GM19025 (cell line): Measurements from ENCODE around the gene RABGEF1.
"Not testable (repeated sequence)": the region's sequence is repeated elsewhere in the genome, so short reads cannot be mapped to it uniquely, and the experiment has no call there.

Experiments
- ATAC-seq: cut with Tn5 transposase; IDR thresholded peaks from one replicate; pipeline ENCODE4 v1.9.1; 2021; ENCODE audit warnings: mild to moderate bottlenecking, low read depth, moderate library complexity; ENCODE audit not compliant: unreplicated experiment

The RABGEF1 gene

GRCh38 chr7:66763633-66764355 lies 23.3 kb downstream of the RABGEF1 start:
- not testable (repeated sequence) for ATAC-seq

GRCh38 chr7:66764905-66765304 lies 24.4 kb downstream of the RABGEF1 start:
- ATAC-seq: not testable (repeated sequence)

GRCh38 chr7:66765322-66766025 lies 24.9 kb downstream of the RABGEF1 start:
- ATAC-seq: not testable (repeated sequence)

GRCh38 chr7:66766041-66766440 lies 25.5 kb downstream of the RABGEF1 start:
- no peak for ATAC-seq

GRCh38 chr7:66767486-66767885 lies 27.0 kb downstream of the RABGEF1 start:
- ATAC-seq: not testable (repeated sequence)

GRCh38 chr7:66768865-66769832 lies 28.6 kb downstream of the RABGEF1 start:
- ATAC-seq: no peak

GRCh38 chr7:66769833-66770512 lies 29.4 kb downstream of the RABGEF1 start:
- ATAC-seq: no peak

GRCh38 chr7:66771795-66772194 lies 31.3 kb downstream of the RABGEF1 start:
- ATAC-seq: no peak

GRCh38 chr7:66773744-66774143 lies 33.2 kb downstream of the RABGEF1 start:
- not testable (repeated sequence) for ATAC-seq

GRCh38 chr7:66776383-66776782 lies 35.9 kb downstream of the RABGEF1 start:
- not testable (repeated sequence) for ATAC-seq

GRCh38 chr7:66776800-66777442 lies 36.4 kb downstream of the RABGEF1 start:
- no peak for ATAC-seq

- no peak for ATAC-seq
These were observed 37.7 kb downstream of the RABGEF1 start for GRCh38 chr7:66778201-66778600.

- ATAC-seq: no peak
These were observed 39.3 kb downstream of the RABGEF1 start for GRCh38 chr7:66779669-66780409.

- no peak for ATAC-seq
These were observed 41.0 kb downstream of the RABGEF1 start for GRCh38 chr7:66781408-66782090.

GRCh38 chr7:66782875-66783274 lies 42.3 kb downstream of the RABGEF1 start:
- not testable (repeated sequence) for ATAC-seq

- ATAC-seq: not testable (repeated sequence)
These were observed 43.5 kb downstream of the RABGEF1 start for GRCh38 chr7:66783887-66784595.

- ATAC-seq: no peak
These were observed 49.7 kb downstream of the RABGEF1 start for GRCh38 chr7:66790196-66790595.

- no peak for ATAC-seq
These were observed 50.2 kb downstream of the RABGEF1 start for GRCh38 chr7:66790725-66791124.
